ENCODE results near the gene CHST6.

The CHST6 gene

DNA sequence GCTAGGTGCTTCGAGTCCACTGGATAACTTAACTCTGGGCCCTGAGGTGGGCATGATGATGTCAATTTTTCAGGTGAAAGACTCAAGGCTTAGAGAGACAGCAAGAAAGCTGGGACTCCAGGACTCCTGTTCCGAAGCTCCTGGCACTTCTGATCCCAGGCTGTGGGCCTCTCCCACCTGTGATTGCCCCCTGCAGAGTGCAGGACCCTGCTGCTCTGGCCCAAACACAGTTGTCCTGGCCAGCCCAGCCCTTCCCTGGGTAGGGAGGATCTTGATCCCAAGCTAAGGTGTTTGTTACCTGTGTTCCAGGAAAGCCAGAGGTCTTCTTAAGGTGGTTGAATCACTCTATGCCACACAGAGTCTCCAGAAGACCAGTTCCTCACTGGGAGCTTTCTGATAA lies 37.5 kb upstream of the CHST6 start:
- TF ChIP-seq CTCF (conservative IDR thresholded peaks at IDR 0.05) (no peak), ZFX (IDR thresholded peaks at IDR 0.05) (no peak)
- H3K27ac ChIP-seq = no peak overlapping the region

GRCh38 chr16:75532142-75532765 lies 37.0 kb upstream of the CHST6 start:
- no peak for TF ChIP-seq CTCF (conservative IDR thresholded peaks at IDR 0.05)
- TF ChIP-seq ZFX (IDR thresholded peaks at IDR 0.05) = no peak
- no peak overlapping the region for H3K27ac ChIP-seq

- no peak overlapping the region for H3K27ac ChIP-seq
- no peak for TF ChIP-seq ZFX (IDR thresholded peaks at IDR 0.05)
- no peak for TF ChIP-seq CTCF (conservative IDR thresholded peaks at IDR 0.05)
Observed at GRCh38 chr16:75529959-75530358, 34.7 kb upstream of the CHST6 start.

GRCh38 chr16:75529056-75529905 lies 34.0 kb upstream of the CHST6 start:
- no peak overlapping the region for H3K27ac ChIP-seq
- TF ChIP-seq CTCF (conservative IDR thresholded peaks at IDR 0.05) = no peak

DNA sequence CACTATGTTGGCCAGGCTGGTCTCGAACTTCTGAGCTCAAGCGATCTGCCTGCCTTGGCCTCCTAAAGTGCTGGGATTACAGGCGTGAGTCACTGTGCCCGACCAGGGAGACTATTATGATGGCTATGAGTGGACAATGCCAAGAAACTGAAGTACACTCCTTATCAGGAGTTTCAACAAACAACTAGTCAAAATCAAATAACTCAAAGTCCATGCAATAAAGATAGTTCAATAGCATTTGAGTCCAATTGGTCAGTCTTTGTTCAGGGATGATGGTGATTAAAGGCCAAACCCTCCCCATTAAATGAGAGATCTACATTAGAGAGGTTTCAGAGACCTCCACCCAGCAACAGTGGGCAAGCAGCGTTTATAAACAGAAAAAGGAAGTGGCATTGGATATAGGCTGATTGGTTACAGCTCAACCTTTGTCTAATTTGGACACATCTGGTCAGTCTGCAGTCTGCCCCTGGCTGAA lies 32.6 kb upstream of the CHST6 start:
- H3K27ac ChIP-seq = no peak overlapping the region
- TF ChIP-seq CTCF (conservative IDR thresholded peaks at IDR 0.05) = no peak
- no peak for TF ChIP-seq ZFX (IDR thresholded peaks at IDR 0.05)

- H3K27ac ChIP-seq = no peak overlapping the region
- no peak for TF ChIP-seq ZFX (IDR thresholded peaks at IDR 0.05)
- no peak for TF ChIP-seq CTCF (conservative IDR thresholded peaks at IDR 0.05)
Observed at GRCh38 chr16:75526032-75526790, 31.0 kb upstream of the CHST6 start.

DNA sequence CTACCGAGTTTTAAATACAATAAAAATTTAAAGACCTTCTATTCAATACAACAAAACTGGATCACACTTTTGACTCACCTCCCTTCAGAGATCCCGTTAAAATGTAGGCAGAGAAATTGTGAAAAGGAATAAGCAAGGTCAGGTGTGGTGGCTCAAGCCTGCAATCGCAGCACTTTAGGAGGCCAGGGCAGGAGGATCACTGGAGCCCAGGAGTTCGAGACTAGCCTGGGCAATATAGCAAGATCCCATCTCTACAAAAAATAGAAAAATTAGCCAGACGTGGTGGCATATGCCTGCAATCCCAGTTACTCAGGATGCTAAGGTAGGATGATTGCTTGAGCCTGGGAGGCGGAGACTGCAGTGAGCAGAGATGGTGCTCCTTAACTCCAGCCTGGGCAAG lies 23.9 kb upstream of the CHST6 start:
- TF ChIP-seq ZFX (IDR thresholded peaks at IDR 0.05) = no peak
- no peak for TF ChIP-seq CTCF (conservative IDR thresholded peaks at IDR 0.05)

More for the DNA sequence above, 23.9 kb upstream of the CHST6 start:
- no peak overlapping the region for H3K27ac ChIP-seq

Data from C4-2B (cell line).